ELR (cell line): ENCODE results near the gene SLC27A4.

ENCODE experiments used
- DNase-seq: peaks from one replicate; pipeline ENCODE4 v3.0.0-alpha.2; 2015; ENCODE audit warnings: low read depth

The SLC27A4 gene

DNA sequence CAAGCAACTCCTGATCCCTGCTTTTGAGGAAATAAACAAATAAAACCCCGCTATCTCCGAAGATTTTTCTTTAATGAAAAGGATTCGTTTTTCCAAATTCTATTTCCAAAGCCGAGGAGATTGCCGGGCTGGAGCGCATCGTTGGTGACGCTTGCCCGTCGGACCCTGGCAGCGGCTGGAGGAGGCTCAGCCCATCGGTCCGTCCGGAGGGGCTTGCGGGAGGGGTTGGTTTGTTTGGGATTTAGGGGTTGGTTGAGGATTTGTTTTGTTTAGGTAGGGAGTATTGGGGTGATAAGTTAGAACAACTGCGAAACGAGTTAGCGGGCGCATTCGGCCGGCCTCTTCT lies 51.6 kb downstream of the SLC27A4 start:
- no peak for DNase-seq

GRCh38 chr9:128392302-128393144 lies 52.2 kb downstream of the SLC27A4 start:
- no peak for DNase-seq

DNA sequence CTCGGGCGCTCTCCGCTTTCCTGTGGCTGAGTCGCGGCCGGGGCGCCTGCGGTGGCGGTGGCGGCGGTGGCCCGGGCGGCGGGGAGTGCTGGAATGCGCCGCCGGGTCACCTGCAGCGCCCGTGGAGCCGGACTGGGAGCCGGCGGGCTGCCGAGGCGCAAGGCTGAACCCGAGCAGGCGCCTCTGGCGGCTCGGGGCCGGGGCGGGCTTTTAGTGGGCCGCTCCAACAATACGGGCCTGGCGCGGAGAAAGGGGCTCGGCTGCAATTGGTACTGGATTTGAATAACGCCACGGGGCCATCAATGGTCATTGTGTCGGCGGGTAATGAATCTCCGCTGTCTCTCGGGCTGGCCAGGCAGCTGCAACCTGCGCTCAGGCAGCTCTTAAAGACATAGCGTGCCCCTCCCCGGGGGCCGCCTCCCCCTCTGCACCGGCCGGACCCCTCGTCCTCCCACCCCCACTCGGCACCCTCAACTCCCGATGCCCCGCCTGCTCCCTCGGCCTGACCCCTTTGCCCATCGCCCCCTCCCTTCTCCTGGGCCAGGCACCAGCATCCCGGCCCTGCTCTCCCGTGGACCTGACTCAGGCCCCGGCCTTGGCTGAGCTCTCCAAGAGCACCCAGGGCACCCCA lies 52.9 kb downstream of the SLC27A4 start:
- DNase-seq = no peak

GRCh38 chr9:128393970-128394369 lies 53.6 kb downstream of the SLC27A4 start:
- no peak for DNase-seq

DNA sequence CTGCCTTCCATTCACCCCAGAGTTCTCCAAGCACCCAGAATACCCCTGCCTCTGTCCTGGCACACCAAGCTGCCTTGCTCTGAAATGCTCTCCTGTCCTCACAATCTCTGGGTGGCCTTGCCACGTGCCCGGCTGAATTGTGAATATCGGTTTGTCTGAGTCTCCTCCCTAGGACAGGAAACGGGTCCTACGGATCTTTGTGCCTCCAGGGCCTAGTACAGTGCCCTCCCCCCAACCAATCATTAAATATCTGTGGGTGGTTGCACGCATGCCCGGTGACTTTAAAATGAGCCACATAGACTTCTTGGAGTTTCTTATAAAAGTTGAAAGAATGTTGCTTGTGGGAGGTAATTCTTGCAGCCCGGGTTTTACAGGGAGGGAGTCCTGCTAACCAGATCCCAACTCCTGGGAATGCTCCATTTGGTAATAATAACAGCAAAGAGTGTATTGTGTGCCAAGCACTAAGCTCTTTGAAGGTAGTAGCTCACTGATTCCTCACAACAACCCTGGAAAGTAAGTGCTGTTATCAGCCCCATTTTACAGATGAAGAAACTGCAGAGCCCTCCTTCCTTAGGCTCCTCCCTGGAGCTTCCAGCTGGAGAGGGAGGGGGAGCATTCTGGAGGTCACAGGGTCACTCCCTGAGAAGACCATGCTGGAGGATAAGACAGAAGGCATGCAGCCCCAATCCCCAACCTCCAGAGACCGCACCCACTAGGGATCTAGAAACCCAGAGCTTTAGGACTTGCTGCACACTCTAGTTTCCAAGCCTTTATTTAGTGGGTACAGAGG lies 54.2 kb downstream of the SLC27A4 start:
- DNase-seq = peak; percentile 42

DNA sequence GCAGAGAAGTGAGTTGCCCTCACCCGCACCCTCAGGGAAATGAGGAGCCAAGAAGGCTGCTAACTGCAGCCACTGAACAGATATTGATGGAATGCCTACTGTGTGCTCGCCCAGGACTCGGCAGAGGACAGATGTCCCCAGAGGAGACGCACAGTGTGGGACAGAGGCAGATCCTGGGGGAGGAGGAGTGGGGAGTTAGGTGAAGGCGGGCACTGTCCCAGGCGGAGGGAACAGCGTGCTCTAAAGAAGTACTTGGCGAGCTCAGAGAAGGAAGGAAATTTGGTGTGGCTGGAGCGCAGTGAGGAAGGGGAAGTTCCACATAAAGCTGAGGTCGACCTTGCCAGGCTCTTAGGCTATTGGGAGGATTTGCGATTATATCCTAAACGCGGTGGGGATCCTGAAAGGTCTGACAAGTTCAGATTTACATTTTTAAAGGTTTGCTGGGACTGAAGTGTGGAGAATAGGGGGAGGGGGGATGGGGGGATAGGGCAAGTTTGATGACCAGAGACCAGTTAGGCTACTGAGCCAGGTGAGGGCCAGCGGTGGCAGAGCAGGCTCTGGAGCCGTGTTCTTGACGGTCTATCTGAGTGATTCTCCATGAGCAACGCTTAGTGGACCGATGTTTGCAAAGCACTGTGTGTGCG lies 56.8 kb downstream of the SLC27A4 start:
- no peak for DNase-seq

DNA sequence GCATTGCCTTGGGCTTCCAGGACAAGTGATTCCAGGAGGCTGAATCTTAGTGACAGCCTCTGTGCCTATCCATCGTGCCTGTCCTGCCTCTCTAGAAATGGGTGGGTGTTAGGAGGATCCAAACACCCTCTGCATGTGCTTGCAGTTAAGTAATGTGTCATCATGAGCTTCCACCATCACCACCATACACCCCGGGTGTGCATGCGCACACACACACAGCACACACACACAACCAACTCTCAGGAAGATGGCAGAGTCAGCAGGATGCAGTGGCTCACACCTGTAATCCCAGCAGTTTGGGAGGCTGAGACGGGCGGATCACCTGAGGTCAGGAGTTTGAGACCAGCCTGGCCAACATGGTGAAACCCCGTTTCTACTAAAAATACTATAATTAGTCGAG lies 57.5 kb downstream of the SLC27A4 start:
- no peak for DNase-seq

DNA sequence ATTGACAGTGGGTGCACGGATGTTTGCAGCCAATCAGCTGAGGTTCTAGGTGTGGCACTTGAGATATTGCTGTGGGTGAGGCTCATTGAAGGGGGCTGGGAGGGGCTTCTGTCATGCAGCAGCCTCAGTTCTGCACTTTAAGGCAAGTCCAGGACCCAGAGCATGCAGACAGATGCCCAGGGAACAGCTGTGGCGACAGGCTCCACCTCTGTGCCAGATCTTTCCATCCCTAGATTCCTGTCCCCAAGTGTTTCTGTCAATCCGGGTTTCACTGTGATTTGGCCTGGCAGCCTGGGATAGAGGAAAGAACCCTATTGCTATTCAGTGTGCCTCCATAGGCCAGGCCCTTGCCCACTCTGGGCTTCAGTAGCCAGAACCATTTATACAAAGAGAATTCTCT lies 59.5 kb downstream of the SLC27A4 start:
- DNase-seq = no peak

DNA sequence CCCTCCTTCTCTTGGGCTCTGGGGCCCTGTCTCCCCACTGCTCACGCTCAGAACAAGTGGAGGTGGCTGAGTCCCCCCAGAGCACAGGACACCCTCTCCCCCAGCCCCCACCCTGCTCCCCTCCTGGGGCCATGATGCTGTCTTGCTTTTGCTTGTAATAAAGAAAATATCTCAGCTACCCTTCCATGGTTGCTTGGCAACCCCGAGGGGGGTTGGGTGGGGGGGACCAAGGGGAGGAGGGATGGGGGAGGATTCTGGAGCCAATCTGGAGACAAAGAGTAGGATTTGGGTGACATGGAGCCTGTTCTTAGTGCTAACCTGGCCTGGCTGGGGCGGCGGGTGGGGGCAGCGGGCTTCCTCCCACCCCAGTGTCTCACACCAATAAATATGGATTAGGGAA lies 64.2 kb downstream of the SLC27A4 start:
- DNase-seq = no peak

- DNase-seq = no peak
Observed at GRCh38 chr9:128405077-128405779, 64.9 kb downstream of the SLC27A4 start.

DNA sequence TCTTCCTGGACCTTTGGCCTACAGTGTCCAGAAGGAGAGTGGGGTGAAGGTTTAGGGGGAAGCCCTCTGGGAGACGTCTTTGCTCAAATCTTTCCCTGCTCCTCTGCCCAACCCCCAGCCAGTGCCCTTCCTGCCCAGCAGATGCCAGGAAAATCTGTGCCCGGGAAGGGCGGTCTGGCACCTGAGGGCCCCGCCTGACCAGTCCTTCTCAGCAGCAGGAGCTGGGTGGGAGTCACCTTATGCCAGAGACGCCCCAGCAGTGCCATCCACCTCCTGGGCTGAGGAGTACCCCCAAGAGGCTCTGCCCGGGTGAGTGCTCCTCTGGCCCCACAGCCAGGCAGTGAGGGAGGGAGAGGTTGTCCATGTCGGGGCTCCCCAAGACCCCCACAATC lies 65.4 kb downstream of the SLC27A4 start:
- no peak for DNase-seq

GRCh38 chr9:128406848-128407391 lies 66.6 kb downstream of the SLC27A4 start:
- DNase-seq = peak; percentile 69

GRCh38 chr9:128408963-128409431 lies 68.7 kb downstream of the SLC27A4 start:
- no peak for DNase-seq

GRCh38 chr9:128409450-128409849 lies 69.1 kb downstream of the SLC27A4 start:
- no peak for DNase-seq

GRCh38 chr9:128409978-128410377 lies 69.7 kb downstream of the SLC27A4 start:
- DNase-seq = peak; percentile 58
